ENCODE results near the gene CCDC117. TPM values are rescaled to one million over a fixed set of nuclear protein-coding genes. Genes with fewer than 3 reads are reported as not detected.

Gene CCDC117
- total RNA-seq, 1 donor from 2014 or later, result 23.1 TPM

DNA sequence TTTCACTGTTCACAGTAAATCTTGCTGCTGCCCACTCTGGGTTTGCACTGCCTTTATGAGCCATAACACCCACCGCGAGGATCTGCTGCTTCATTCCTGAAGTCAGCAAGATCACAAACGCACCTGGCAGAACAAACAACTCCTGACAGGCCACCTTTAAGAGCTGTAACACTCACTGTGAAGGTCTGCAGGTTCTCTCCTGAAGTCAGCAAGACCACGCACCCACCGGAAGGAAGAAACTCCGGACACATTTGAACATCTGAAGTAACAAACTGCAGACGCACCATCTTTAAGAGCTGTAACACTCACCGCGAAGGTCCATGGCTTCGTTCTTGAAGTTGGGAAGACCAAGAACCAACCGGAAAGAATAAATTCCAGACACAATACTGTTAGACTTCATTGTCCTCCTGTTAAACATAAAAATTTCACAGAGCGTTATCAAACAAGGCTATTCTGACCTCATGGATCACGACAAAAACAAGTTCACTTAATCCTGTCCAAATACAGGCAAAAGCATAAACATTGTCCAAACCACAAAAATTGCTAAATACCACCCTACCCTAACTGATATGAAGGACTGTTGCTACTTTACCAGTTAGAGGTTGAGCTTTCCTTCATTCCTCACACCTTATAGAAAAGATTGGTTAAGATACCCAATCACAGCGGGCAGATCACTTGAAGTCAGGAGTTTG is 3.0 kb upstream of the CCDC117 start:
- DNase-seq (ENCODE audit: low spot score), result no peak

DNA sequence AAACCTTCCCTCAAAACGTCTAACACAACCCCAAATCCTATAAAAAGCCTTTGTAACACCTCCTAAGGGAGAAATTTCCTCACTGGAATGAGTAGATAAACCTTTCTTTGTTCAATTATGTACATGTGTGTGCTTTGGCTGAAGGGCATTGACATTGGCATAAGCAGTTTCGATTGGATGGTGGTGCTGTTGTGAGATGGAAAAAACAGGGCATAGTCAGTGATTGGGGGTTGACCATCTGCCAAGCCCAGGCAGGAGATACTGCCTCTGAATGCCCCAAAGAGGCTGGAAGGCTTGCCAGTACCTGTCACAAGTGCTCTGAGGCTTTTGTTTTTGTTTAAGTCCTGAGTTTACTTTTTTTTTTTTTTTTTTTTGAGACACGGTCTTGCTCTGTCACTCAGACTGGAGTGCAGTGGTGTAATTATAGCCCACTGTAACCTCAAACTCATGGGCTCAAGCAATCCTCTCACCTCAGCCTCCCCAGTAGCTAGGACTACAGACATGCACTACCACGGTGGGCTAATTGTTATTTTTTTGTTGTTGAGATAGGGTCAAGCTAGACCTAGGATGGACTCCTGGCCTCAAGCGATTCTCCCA is 1.2 kb upstream of the CCDC117 start:
- DNase-seq (ENCODE audit: low spot score), result no peak

DNA sequence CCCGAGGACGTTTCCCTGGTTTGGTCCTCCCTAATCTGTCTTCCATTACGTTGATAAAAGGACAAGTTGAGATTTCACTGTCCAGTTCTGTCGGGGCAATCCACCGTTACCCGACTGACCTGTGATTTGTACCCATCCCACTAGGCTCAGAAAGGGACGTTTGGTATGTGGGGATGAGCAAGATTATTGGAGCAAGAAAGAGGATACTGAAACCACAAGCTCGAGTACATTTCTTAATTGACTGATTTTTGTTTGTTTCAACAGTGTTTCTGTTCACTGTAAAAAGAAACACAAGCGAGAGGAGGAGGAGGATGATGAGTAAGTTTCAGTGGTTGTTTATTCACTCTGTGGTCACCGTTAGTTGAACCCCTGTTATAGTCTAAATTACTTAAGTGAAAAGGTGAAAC is 969 bp downstream of the CCDC117 start:
- DNase-seq (ENCODE audit: low spot score), result no peak

DNA sequence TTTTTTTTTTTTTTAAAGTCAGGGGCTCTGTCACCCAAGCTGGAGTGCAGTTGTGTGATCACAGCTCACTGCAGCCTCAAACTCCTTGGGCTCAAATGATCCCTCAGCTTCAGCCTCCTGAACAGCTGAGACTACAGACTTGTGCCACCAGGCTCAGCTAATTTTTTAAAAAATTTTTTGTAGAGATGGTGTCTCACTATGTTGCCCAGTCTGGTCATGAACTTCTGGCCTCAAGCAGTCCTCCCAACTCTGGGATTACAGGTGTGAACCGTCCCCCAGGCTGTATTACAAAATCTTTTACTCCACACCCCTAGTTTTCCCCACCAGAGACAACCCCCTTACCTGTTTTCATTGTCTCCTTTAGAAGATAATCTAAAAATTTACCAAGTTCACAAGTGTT is 1.9 kb downstream of the CCDC117 start:
- DNase-seq (ENCODE audit: low spot score), result no peak

DNA sequence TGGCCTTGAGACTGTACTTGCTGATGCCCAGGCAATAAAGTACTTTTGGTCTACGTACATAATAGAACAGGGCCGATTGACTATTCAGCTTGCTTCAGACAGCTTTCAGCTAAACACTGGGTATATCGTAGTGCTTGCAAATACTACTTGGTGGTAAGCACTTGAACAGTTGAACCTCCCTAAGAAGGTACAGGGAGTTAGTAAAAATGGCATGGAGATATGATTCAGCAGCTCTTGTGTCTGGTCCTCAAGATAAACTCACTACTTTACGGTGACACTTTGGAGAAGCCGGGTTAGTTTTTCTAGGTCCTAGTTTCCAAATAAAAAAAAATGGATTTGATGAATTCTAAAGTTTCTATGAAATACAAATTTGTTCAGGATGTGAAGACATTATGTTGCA is 7.3 kb downstream of the CCDC117 start:
- no peak for DNase-seq (ENCODE audit: low spot score)

DNA sequence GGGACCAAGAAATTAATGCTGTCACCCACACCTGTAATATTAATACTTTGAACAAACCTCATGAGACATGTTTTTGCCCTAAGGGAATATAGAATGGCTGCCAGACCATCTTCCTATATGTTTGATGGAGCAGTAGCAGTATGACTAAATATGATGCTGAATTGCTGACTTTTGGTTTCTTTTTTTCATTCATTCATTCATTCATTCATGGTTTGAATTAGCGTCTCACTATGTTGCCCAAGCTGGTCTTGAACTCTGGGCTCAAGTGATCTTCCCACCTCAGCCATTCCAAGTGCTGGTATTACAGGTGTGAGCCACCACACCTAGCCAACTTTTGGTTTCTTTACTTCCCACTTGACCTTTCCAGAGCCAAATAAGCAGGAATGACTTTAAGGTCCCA is 7.8 kb downstream of the CCDC117 start:
- no peak for DNase-seq (ENCODE audit: low spot score)

DNA sequence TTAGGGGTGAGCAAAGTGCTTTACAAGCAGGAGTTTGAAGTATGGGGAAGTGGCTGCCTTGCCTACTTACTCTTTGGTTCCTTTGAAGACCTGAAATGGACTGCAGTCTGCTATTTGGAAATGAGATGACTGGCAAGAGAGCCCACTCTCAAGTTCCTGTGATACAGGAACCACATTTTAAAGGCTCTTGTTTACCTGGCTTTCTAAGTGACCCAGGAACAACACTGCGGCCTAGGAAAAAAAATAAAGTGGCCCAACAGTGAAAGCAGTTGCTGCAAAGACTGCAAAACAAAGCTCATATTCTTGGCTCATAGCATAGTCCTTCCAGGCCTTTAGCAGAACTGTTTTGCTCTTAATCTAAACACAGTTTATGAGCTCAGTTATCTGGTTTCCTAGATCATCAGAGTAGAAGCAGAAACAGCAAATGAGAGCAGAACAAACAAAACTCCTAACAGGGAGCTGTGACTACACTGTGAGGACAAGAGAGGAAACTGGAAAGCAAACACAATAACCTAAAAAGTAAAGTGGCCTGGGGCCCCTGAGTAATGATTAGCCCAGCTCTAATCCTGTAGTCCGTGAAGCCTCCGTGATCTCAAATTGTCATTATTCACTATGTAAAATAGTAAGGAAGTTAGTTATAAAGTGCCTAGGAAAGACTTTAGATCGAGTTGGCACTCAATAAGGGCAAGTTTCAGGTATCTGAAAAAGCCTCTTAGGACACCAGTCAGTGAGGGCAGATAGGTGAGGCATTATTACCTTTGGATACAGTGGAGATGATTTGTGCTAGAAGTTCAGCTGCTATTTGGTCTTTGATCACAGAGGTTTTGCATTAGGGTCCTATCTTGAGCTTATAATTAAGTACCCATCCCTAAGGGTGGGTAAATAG is 11.5 kb downstream of the CCDC117 start:
- no peak for DNase-seq (ENCODE audit: low spot score)

DNA sequence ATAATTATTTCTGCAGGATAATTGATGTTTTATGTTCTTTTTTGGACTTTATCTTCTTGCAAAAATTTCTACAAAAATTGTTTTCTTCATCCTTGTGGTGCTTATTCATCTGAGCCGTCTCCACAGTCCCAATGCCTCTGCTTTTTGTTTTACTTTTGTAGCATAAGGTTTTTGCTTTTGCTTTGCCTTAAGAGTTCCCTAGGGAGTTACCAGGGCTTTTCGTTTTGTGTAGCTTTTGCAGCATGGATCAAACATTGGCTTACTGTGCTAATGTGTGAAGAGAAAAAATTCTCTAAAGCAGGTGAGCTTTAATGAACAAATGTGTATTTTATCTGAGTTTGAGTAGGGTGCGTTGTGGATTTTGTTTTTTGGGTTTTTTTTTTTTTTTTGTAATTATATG is 16.1 kb downstream of the CCDC117 start:
- DNase-seq (ENCODE audit: low spot score), result no peak

DNA sequence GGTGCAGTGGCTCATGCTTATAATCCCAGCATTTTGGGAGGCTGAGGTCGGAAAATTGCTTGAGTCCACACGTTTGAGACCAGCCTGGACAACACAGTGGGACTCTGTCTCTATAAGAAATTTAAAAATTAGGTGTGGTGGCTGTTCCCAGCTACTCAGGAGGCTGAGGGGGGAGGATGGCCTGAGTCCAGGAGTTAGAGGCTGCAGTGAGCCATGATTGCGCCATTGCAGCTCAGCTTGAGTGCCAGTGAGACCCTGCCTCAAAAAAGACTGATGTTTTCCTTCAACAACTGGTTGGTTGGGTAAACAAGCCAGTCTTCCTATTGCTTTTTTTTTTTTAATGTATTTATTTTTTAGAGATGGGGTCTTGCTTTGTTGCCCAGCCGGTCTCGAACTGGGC is 18.6 kb downstream of the CCDC117 start:
- no peak for DNase-seq (ENCODE audit: low spot score)

DNA sequence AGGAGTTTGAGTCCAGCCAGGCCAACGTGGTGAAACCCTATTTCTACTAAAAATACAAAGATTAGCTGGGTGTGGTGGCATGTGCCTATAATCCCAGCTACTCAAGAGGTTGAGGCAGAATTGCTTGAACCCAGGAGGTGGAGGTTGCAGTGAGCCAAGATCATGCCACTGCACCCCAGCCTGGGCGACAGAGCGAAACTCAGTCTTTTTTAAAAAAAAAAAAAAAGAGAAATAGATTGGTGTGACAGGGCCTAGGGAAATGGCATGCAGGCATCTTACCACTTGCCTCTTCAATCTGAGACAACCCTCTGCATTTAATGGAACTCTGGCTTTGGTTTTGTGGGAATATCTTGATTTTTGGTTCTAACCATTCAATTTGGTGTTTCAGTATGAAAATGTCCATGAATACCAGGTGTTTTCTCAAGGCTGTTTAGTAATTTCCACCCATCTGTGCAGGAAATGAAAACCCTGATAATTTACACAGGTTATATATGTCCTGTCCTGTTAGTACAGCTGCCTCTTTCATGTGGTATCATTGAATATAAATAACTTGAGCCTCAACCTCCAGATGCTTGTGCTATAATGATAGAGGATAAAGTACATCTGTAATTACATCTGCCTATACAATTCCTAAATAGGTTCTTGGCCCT is 19.5 kb downstream of the CCDC117 start:
- no peak for DNase-seq (ENCODE audit: low spot score)

DNA sequence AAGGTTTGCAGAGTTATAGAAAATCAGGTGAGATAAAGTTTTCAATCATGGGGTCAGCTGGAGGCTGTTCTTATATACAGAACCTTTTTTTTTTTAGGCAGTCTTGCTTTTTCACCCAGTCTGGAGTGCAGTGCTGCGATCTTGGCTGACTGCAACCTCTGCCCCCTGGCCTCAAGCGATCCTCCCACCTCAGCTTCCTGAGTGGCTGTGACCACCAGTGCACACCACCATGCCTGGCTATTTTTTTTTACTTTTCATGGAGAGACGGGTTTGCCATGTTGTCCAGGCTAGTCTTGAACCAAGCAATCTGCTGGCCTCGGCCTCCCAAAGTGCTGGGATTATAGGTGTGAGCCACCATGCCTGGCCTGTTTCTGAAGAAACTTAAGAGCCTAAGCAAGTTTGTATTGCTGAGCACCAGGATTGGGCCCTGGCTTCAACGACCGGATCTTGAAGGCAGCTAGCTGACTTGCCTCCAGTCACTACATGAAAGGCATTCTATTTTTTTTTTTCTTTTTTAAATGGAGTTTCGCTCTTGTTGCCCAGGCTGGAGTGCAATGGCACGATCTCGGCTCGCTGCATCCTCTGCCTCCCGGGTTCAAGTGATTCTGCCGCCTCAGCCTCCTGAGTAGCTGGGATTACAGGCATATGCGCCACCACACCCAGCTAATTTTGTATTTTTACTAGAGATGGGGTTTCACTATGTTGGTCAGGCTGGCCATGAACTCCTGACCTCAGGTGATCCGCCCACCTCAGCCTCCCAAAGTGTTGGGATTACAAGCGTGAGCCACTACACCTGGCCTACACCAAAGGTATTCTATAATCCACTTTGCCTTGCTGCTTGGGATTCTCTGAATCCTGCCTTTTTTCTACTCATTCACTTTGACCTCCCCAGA is 20.2 kb downstream of the CCDC117 start:
- no peak for DNase-seq (ENCODE audit: low spot score)

DNA sequence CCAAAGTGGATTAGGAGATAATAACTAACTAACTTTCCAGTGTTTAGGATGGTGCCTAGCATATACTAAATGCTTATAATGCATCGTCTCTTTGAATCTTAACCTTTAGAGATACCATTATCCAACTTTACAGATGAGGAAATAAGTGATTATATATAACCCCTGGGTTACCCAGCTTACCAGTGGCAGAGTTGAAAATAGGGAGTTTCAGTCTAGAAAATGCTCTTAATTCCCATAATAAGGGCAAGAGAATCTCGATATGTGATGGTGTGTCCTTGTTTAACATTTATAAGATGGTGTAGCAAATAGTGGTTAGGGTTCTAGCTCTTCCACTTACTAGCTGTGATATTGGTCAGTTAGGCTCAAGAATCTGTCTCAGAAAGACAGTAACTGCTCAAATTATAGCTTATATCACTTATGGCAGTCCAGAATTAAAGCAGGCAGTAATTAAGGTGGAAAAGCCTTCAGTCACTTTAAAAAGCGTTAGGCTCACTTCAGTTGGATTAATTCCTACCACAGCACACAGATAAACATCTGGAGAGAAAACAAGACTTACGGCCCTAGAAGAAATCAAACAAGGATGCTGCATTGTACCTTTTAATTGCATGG is 21.6 kb downstream of the CCDC117 start:
- no peak for DNase-seq (ENCODE audit: low spot score)

DNA sequence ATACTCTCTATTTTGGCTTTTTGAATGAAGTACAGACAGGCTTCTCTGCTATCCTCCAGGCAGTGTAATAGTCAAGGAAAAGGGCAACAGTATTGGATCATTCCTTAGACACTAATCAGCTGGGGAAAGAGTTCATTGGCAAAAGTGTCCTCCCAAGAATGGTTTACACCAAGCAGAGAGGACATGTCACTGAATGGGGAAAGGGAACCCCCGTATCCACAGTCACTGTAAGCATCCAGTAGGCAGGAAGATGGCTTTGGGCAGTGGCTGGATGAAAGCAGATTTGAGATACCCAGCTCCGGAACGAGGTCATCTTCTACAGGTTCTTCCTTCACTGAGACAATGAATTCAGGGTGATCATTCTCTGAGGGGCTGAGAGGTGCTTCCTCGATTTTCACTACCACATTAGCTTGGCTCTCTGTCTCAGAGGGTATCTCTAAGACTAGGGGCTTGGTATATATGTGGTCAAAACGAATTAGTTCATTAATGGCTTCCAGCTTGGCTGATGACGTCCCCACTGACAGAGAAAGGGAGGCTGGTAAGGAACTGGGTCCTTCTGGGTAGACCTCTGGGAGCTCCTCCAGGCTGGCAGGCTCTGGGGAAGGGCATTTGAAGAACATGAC is 22.7 kb downstream of the CCDC117 start:
- DNase-seq (ENCODE audit: low spot score), result no peak

DNA sequence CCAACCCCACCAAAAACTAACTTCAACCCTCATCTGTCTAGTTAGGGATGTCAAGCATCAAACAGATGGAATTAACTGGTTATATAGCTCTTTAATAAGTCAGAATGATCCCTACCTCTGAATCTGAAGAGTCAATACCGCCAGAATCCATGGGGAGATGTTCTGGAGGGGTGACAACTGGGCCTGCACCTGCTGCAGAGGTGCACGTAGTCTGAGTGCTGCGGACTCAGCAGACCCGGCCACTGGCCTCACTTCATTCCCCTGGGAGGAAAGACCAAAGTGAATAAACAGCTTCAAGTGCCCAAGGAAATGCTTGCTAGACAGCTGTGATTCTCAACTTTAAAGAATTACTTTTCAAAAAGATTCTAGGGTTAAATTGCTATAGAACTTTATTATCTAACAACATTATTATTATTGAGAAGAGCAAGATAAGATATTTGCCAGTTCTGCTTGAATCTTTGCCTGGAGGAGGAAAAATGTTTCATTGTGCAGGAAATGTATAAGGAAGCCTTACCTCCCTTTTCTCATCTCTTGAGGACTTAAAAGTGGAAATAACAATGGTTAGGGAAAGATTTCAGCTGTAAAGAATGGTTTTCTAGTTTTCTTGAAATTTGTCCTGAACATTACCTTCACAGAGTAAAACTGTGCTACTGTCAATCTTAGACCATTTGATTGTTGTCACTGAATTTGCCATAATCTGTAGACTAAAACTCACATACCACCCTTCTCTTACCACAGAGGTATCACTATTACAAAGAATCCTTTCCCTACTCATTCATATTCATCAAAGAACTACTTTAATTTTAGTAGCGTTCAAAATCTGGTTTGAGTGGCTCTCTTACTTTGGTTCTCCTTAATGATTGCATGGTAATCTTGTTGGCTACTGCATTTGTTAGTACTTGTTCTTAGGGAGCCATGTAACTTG is 23.7 kb downstream of the CCDC117 start:
- DNase-seq (ENCODE audit: low spot score), result no peak

DNA sequence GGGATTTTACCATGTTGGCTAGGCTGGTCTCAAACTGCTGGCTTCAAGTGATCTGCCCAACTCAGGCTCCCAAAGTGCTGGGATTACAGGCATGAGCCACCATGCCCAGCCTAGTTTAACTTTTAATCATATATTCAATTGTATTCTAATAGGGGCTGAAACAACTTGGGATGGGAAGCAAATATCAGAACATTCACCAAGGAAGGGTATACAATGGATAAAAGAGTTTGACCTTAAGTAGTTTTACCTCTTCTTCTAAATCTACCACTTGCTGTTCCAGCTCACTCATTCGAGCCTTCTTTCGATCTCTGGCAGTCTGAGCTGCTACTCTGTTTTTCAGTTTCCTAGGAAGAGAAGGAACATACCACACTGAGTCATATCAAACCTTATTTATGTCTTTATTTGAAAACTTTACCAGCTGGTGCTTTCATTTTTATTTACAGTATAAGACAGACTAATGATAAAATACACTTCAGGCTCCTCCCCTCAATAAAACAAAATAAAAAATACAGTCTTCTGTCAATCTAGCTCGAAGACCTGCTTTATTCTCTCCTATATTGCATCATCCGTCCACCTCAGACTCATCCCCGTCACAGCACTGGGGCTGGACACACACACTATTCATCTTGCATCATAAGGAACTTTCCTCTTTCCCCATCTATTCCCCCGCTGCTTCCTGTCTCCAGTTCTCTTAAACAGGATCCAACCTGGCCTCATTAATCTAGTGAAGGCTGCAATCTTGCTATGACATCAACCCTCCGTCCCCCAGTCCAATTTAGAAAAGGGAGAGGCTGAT is 26.5 kb downstream of the CCDC117 start:
- no peak for DNase-seq (ENCODE audit: low spot score)

DNA sequence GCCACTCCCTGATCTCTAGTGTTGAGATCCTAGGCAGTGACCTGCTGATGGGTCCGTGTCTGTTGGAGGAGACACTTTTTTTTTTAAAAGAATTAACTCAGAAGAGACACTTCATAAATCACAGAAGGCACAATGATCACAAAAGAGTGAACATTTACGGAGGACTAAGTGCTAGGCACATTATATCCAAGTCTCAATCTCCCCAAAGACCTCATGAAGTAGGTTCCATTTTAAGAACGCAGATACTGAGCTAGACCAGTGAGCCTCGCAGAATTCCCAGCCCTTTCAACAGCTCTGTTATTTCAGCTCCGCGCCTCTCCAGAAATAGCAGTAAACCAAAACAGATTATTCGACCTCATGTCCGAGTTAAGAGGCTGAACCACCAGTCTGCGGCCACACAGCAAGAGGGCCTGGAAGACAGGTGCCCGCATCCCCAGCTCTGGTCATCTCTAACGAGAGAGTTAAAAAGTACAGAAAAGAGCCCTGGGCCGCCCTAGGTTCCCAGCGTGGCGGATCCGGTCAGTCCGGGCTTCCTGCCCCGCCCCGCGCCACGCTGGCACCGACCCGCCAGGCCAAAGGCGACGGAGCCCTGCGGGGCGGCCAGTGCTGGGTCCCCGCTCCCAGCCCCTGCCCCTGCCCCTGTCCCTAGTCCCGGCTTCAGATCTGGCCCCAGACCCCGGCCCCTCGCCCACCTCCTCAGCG is 27.3 kb downstream of the CCDC117 start:
- peak; percentile 93 for DNase-seq (ENCODE audit: low spot score)

DNA sequence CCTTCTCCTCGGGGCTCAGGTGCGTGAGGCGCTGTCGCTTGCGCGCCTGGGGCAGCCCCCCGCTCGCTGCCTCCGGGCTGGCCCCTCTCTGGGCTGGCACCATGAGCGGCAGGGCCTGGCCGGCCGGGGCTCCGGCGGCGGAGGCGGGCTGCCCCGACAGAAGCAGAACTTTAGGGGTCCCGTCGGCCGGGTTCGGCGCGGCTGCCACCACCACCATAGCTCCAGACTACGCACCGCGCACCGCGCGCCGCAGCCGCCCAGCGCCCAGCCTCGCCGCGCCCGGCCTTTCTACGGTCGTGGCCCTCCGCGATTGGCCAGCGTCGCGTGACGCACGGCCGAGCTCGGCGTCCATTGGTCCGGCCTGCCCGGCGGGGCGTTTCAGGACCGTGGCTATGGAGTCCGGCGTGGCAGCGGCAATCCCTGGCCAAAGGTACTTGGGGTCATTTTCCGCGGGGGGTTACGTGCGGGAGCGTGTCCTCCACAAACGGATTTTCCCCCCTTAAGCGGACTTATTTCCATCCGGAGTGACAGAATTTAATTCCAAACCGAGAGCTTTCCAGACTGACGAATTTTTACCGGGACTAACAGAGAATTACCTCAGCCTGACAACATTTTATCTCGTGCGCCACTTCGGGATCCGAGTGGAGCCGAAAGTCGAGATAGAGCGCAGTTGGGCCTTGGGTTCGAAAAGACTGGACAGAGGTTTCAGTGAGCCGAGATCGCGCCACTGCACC is 28.0 kb downstream of the CCDC117 start, which contains the start of gene XBP1:
TSS of gene XBP1 (minus strand) at position 262 of the 734 bp plus-strand sequence.
- DNase-seq (ENCODE audit: low spot score), result peak; percentile 99
